Dermis blood vessel endothelial cell (primary cell): ENCODE measurements around the gene EYS. TPM values are rescaled to one million over a fixed set of nuclear protein-coding genes. Genes with fewer than 3 reads are reported as not detected.

ENCODE experiments used
- DNase-seq: peaks from one replicate; pipeline ENCODE4 v3.0.0; 2010
- total RNA-seq: library from RNA; depleted of rRNA; stranded (reverse); fragments of >200 nt; gene quantifications from 2 replicates; pipeline ENCODE4 v1.2.3, GENCODE V29; 2014

EYS gene
- total RNA-seq, 1 donor from 2014 or later: not detected

DNA sequence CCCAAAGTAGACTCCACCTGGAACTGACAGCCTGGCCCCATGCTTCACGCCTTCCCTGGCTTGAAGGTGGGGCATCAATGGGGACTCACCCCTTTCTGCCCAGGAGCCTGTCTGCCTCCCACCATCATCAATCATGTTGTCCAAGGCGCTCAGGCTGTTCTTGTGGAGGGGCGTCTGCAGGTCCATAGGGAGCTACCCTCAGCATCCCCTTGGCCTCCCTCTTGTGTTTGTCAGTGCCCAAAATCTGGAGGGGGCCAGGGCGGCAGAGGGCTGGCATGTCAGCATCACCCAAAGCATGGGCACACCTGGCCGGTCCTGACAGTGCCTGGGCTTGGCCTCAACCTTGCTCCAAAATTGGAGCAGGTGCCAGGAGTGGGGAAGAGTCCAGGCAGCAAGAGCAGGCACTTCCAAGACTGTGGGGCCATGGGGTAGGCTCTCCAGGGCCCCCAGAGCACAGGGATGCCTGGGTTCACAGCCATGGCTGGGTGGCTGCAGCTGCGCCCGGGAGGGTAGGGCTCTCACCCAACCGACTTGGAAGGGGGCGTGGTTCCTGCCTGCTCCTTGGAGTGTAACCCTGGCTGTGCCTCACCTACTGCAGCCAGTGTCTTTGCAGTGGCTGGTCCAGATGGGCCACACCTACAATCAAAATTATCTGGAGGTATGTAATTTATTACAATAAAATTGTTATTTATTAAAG is 903.4 kb downstream of the EYS start:
- DNase-seq: no peak

DNA sequence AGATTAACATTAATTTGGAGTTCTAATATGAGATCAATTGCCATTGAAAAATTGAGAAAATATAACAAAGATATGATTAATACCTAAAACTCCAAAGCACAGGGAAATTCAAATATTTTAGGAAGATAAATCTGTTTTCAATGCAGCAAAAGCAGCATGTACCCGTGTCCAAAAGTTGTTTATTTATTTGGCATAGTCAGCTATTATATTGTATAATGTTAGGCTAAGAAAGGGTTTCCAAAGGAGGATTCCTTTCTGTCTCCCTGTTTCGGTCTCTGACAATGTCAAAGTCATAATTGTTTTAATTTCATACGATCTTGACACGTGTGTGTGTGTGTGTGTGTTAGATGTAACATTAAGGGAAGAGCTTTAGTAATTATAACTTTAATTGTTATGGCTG is 914.5 kb downstream of the EYS start:
- DNase-seq: no peak

DNA sequence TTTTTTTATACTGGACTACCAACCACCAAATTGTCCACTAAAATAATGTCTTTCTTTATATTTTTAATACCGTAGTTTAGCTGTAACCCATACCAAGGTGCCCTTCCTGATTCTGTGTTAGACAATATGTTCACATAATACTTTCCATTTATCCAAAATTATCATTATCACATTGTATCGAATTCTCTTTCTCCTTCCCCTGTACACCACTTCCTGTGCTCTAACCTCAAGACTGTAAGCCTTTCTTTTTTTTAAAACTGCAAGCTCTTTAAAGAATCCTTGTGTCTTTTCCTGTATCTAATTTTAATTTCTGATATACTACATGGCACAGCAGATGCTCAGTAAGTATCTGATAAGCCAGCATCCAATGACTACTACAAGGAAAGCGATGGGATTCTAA is 917.5 kb downstream of the EYS start:
- DNase-seq: no peak

DNA sequence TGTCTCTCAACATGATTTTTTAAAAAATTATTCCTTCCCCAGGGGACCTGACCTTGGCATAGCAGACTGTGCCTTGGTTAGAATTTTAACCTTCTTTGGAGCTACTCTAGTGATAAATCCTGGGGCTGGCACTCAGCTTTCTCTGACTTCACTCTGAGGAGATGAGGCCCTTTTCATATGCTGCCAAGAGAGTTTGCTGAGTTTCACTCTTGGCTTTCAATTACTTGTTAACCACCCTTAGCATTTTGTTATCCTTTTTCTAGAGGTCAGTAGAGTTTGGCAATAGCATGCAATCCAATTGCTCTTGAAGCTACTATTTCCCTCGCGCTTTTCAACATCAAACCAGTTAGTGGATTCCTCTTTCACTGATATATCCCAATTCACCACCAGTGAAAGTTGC is 920.3 kb downstream of the EYS start:
- no peak for DNase-seq

DNA sequence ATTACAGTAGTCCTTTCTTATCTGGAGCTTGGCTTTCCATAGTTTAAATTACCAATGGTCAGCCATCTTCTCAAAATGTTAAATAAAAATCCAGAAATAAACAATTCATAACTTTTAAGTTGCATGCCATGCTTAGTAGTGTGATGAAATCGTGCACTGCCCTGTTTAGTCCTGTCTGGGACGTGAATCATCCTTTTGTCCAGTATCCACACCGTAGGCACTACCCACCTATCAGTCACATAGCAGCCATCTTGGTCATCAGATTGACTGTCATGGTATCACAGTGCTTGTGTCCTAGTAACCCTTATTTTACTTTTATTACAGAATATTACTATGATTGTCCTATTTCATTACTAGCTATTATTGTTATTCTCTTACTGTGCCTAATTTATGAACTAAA is 924.1 kb downstream of the EYS start:
- no peak for DNase-seq

DNA sequence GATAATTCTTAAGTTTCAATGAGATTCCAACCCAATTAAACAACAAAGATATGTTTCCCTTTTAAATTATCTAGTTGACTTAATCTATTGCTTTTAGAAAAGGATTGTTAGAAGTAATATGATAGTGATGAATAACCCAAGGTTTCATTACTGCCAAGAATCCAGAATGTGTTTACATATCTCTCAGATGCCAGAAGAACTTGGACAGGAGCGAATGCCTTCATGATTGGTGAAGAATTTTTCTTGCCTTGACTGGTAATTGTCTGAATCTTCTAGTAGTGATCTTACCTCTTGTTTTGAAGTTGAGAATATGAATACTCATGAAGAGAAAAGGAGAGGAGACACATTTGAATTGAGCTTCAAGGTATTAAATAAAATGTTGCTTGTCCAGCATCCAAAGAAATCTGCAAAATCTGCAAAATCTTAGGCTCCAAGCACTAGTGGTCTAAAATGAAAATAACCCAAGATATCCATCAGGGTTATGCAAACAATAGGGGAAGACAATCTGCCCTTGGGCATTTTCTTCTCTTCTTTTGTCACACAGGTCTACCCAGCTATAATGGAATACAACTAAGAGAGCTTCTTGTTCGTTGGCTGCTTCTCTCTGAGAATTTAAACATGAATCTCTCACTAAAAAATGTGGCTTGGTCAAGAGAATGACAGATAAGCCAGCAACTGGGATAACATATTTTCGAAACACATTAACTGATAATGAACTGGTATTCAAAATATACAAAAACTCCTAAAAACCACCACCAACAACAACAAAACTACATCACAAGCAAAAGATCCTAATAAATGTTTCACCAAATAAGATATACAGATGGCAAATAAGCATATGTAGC is 928.9 kb downstream of the EYS start:
- no peak for DNase-seq

DNA sequence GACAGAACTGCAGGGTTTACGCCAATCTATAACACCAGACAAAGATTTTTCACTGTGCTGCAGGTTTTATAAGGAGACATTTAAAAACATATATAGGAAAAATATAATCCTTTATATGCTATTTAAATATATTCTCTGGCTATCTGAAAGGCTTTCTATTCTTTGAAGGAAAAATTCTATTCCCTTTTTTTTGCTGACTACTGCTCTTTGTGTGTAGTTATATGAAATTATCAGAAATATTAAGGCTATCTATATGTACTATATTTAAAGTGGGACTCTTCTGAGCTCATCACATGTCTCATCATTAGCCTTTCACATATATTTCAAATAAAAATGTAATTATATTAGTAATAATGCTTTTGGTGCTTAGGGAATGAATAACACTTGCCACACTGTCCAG is 930.7 kb downstream of the EYS start:
- no peak for DNase-seq

DNA sequence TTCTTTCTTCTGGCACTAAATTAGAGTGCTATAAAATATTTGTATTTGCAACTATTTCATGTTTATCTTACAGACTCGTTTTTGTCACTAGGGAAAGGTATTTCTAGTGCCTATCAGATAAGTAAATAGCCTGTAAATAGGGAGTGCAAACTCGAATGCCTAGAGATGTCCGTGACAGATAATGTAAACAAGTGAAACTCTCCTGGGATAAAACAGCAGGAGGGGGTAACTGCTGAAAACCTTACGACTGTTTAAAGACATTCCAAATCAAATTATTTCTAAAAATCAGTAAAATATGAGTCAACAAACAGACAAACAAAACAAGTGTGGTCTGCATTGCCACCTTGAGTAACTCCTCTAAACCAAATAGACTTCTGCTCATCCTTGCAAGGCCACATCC is 932.1 kb downstream of the EYS start:
- DNase-seq: no peak

DNA sequence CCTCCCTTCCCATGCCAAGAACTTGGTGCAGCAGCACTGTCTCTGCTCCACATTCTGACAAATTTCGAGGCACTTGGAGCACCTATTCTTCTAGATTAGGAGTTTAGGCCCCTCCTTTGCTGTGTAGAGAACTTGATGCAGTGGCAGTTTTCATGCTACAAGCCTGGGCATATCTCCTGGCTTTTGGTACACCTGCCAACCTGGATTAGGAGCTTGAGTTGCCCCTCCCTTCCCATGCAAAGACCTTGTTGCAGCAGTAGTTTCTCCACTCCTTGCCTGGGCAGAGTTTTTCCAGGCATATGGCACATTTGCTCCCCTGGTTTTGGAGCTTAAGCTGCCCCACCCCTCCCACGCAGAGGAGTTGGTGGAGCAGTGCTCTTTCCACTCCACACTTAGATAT is 956.1 kb downstream of the EYS start:
- no peak for DNase-seq

DNA sequence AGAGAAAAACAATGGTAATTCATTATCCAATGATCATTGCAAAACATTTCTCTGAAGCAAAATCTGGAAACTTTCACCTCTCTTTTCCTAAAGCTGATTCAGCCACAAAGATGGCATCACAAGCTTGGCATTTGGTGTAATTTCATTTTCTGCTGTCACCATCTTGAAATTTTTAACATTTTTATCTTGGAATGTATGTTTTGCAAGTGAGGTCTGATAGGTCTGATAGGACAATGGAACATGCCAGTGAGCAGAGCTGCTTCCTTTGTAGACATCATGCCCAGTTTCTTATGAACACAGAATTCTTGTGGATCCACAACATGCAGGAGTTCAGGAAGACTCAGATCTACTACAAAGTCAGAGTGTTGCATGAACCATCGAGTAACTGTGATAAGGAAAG is 969.6 kb downstream of the EYS start:
- DNase-seq: no peak

DNA sequence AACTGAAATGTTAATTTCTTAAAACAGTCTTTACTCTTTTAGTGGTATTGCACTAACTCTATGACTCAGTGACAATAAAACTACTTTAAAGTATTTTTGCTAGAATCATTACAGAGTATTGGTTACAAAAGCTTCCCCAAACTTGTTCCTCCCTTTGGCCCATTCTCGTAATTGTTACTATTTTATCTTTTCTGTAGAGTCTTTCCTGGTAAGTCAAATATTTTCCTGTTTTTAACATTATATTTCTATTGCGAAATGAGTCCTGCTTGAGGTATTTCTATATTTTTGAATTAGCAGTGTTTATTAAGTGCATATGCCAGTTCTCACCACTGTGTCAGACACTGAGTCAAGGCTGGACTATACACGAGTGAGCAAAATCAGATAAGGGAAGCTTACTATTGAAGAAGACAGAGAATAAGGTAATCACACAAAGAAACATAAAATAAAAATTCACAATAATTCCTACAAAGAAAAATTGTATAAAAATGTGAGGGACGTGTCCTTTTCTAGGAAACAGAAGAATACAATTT is 970.5 kb downstream of the EYS start:
- DNase-seq: no peak

DNA sequence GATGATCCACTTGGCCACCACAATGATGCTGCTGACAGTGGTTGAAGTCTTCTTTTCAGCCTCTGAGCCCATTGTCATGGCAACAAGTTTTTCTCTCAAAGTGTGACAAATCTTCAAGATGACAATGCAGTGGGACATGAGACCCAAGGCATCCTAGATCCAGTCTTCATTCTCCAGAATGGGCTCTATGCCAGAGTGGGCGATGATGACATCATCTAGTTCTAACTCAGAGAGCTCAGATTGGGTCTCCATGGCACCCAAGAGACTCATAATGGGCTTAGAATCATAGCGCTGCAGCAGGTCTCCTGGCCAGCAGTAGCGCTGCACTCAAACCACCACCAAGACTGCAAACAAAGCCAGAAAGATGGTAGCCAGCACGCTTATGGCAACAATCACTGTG is 973.6 kb downstream of the EYS start:
- no peak for DNase-seq

DNA sequence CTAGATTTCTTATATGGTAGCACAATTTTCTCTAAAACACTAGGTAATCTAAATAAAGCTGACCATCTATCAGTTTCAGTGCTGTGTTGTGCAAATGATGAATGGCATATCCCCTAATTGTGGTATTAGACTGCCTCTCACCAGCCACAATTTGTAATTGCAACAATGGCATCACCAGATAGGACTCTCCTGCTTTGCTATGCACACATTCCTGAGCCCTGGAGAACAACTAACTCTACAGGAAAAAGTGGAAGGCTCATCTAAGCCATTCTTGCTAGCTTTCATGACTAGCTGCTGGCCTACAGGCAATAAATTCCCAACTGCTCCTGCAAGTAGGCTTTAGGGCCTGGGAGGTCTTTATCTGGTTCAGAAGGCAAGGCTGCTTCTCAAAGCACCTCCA is 974.1 kb downstream of the EYS start:
- no peak for DNase-seq

DNA sequence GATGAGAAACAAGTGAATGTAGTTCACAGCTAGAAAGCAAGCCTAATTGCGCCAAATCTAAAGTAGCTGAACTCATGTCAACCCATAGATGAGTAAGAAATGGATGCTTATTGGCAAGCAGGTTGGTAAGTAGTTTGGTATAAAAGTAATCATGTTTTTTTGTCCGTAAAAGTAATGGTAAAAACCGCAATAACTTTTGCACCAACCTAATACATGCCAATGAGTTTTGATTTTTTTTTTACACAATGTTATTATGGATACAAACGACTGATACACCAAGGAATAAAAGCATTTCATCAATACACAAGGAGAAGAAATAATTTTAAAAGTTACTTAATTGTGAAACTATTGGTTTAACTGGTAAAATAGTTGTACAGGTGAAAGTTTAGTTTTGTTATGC is 977.5 kb downstream of the EYS start:
- no peak for DNase-seq

DNA sequence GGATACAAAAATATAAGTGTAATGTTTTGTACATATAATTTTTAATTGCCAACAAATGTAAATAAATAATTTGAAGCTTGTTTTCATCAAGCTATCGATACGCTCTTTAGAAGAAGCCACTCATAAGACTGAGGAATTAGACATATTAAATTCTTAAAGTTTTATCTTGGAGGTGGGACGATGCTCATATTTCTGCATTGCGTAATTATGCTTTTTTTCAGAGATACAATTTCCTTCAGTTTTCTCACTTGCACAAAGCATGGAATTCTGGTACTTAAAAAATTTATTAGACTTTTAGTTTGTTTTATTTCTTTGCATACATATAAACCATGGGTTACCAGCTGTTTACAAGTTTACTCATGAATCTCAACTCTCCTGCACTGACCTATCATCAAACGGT is 980.0 kb downstream of the EYS start:
- DNase-seq: no peak

DNA sequence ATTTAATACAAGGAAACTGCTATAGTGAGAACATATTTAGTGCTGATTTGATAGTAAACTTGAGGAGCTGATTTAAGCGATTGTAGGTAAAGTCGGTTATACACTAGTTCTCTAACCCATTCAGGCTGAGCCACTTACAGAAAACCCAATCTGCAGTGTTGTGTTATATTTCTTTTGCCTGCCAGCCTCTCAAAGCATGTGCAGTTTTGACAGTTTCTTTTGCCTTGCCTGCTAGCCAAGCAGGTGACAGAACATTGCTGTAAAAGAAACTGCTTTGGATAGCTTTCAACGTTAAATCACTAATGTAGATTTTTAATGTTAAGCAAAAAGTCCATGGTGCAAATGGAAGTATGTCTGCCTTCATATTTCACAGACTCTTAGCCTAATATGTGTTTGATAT is 982.9 kb downstream of the EYS start:
- no peak for DNase-seq

DNA sequence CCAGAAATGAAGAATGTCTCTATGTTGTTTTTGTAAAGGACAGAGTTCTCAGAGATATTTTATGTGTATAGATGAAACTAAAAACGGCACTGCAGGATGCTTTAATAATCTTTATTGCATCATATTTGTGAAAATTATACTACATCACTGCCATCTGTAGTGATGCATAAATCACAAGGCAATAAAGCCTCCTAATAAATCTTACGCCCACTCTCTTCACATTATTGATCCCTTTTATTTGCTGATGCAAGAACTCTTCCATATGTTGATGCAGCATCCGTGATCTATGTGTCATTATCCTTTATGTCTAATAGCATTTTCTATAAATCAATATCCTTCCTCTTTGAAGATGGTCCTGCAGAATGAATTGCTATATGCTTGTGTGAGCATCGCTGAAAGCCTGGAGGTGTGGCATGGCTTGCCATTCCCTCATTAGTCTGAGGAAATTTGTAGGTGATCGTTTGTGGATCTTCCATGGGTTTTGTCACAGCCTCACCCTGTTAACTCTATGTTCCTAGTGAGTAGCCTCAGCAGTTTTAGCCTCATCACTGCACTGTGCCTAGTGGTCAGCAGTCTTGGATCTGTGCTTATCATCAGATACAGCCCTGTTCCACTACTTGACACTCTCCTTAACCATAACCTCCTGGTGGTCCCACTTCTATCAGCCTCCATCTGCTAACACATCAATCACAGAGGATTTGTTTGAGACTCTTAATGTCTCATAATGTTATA is 983.5 kb downstream of the EYS start:
- no peak for DNase-seq

DNA sequence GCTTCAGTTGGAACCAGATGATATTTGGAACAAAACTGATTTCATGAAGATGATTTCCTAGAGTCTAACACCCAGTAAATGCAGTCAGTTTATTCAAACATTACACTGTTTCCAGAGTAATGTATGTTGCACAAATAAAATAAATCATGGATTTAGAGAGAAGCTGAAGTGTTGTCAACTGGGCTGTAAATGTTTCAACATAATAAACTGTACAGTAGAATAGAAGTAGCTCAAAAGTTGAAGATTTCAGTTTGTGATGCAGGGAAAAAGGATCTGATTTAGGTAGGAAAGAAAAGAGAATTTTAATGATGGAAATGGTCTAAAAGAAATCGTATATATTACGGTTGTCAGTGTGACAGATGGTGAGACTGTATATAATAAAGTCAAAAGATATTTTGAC is 985.2 kb downstream of the EYS start:
- DNase-seq: no peak

DNA sequence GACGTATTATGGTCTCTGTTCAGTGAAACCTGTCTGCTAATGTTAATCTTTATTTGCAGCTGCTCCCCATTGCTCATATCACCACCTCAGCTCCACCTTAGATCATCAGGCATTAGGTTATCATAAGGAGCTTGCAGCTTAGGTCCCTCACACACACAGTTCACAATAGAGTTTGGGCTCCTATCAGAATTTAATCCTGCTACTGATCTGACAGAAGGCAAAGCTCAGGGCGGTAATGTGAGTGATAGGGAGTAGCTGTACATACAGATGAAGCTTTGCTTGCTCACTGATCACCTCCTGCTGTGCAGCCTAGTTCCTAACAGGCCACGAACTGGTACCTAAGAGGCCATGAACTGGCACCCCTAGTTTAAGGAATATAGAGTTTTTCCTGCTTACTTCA is 989.7 kb downstream of the EYS start:
- no peak for DNase-seq

DNA sequence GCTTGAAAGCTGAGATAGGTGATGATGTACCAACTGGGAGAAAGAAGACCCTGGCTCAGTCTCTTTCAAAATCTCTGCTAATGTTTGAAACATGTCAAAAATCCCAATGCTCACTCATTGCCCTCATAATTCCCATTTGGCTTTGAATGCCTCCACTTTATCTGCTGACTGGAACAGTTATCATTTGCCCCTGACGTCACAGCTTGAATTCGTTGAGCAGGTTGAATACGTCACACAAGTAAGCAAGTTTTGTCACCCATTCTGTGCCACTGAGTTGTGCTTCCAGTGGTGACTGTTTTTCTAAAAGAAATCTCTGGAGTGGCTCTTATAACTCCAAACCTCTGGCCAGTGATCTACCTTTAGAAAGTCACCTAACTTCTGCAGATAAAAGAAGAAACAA is 991.4 kb downstream of the EYS start:
- no peak for DNase-seq

DNA sequence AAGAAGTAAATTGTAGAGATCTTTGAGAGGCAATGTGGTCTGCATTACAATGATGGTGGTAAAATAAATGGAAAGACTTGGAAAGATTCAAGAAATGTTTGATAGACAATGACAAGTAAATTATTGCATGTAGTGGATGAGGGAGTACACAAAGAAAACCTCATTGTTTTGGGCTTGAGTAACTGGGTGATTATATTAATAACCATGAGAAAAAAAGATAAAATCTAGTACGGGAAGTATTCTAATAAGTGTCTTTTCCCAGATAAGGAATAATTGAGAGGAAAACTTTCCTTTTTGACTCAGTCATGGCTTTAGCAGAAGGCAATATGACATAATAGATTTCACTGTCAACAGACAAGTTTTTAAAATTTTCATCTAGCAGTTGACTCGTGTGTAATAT is 993.0 kb downstream of the EYS start:
- no peak for DNase-seq

DNA sequence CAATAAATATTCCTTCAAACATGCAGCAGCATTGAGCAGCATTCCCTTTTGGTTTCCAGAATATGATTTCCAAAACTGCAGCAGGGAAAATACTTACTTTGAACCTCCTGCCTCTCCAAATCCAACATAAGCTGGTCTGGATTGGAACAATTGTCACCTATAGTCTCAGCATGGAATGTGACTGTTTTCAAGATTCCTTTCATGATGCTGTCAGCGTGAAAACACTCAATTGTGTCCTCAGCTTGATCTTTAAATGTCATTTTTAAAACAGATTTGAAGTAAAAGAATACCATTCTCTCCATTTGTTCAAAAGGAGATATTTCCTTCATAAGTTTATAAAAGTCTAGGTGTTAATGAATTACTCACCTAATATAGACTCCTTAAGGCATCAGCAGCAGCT is 993.9 kb downstream of the EYS start:
- no peak for DNase-seq

DNA sequence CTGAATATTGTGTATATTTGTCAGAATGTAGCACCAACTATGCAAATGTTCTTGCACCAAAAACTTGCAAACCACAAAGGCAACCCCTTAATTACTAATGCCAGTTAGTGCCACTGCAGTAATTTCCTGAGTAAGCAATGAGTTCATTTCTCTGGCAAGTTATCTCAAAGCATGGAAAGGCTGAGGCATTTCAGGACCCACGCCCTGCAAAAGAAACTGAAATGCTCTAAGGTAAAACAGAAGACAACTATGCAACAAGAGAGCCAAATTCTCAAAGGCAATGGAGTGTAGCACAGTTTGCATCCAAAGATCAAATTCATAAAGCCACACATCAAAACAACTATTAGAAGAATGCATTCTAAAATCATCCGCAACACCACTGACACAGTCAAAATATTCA is 994.4 kb downstream of the EYS start:
- no peak for DNase-seq

DNA sequence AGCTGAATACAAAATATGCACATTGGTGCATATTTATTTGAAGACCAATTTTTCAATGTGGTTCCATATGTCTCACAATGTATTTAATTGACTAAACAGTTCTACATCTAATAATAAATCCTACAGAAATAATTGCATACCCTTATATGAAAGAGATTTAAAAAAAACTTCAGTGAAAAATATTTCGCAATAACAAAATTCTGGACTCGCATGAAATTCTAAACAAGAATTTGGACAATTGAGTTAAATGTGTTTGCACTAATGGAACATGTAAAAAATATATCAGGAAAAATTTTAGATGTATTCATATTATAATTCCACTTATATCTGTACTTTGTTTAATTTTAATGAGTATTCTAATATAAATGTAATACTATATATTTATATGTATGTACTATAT is 1003.1 kb downstream of the EYS start:
- no peak for DNase-seq
